Stimulated activated CD8-positive, alpha-beta memory T cell treated with anti-CD3 and anti-CD28 coated beads, Interleukin-7, amount 100 ng/mL, for 48 hours (primary cell): ENCODE measurements around the gene PADI1.

Experiments used
- DNase-seq, 2 donors: peaks; one replicate each; pipeline ENCODE4 v3.0.0-alpha.2; 2020; ENCODE audit warnings: low read depth in 1 of 2; ENCODE audit errors: extremely low read depth in 1 of 2

Gene PADI1

DNA sequence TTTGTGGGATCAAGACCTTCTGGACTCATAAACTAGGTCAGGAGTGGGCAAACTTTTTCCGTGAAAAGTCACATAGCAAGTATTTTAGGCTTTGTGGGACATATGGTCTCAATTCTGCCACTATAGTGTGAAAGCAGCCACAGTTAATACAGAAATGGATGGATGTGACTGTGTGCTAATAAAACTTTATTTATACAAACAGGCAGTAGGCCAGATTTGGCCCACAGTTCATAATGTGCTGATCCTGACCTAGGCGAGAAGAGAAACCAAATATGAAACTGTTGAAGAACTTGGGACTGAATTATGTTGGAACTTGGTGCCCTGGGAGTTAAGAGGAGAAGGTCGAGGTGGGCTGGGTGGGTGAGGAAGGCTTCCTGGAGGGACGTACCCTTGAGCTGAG lies 61.0 kb downstream of the PADI1 start:
- no peak for DNase-seq

DNA sequence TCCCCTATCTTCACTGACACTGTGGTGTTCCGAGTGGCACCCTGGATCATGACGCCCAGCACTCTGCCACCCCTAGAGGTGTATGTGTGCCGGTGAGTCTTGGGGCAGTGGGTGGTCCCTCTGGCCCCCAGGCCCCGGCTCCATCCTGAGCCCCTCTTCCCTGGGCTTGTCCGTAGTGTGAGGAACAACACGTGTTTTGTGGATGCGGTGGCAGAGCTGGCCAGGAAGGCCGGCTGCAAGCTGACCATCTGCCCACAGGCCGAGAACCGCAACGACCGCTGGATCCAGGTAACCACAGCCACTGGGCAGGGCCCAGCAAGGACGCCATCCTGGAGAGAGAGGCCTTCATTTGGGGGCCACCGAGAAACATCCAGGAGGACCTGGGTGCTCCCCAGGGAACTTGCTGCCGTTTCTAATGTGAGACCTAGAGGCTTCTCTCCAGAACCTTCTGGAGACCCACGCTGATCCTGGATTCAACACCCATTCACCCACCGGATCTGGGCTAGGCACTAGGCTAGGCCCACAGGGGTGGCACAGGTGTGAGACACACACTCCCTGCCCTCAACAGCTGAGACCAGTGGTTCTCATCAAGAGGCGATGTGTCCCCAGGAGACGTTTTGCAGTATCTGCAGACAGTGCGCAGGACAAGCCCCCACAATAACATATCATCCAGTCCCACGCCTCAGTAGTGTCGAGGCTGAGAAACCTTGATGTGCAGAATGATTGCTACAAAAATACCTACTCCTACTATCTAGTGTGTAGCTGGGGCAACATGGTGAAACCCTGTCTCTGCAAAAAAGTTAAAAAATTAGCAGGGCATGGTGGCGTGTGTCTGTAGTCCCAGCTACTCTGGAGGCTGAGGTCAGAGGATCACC lies 66.2 kb downstream of the PADI1 start:
- DNase-seq, result no peak

DNA sequence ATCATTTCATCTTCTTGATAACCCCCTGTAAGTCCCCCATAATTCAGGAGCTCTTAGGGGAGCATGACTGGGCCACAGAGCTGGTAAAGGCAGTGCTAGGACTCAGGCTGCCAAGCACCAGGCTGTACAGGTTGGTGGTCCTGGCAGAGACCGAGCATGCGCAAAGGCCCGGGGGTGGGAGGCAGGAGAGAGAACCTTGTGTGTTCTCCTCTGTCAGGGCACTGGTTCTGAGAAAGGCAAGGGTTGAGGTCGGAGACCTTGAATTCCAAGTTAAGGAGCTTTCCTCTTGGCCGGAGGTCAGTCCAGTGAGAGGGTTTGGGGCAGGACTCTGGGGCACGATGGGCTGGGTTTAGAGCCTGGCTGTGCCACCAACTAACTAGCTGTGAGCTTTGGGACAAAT lies 67.1 kb downstream of the PADI1 start:
- DNase-seq, result no peak

DNA sequence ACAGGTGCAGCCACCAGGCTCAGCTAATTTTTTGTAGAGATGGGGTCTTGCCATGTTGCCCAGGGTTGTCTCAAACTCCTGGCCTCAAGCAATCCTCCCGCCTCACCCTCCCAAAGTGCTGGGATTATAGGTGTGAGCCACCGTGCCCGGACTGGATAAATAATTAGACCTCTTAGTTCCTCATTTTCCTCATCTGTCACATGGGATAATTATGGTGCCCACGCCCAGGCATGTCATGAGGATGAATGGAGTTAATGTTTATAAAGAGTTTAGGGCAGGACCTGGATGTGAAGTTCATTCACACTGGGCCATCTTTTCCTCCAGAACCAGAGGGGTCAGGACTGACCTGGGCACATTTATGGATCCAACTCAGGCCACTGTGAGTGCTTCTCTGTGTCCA lies 67.7 kb downstream of the PADI1 start:
- DNase-seq, result no peak

DNA sequence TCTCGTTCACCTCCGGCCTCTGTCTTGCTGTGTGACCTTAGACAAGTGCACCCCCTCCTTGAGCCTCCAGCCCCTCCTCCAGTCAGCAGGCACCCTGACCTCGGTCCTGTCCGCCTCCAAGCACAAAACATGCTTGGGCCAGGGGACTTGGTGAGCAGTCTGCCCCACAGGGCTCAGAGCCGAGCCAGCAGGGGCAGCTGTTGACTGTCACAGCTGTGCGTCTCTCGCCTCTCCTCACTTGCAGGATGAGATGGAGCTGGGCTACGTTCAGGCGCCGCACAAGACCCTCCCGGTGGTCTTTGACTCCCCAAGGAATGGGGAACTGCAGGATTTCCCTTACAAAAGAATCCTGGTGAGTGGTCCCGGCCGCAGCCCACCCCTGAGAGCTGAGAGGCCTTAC lies 68.2 kb downstream of the PADI1 start:
- no peak for DNase-seq

DNA sequence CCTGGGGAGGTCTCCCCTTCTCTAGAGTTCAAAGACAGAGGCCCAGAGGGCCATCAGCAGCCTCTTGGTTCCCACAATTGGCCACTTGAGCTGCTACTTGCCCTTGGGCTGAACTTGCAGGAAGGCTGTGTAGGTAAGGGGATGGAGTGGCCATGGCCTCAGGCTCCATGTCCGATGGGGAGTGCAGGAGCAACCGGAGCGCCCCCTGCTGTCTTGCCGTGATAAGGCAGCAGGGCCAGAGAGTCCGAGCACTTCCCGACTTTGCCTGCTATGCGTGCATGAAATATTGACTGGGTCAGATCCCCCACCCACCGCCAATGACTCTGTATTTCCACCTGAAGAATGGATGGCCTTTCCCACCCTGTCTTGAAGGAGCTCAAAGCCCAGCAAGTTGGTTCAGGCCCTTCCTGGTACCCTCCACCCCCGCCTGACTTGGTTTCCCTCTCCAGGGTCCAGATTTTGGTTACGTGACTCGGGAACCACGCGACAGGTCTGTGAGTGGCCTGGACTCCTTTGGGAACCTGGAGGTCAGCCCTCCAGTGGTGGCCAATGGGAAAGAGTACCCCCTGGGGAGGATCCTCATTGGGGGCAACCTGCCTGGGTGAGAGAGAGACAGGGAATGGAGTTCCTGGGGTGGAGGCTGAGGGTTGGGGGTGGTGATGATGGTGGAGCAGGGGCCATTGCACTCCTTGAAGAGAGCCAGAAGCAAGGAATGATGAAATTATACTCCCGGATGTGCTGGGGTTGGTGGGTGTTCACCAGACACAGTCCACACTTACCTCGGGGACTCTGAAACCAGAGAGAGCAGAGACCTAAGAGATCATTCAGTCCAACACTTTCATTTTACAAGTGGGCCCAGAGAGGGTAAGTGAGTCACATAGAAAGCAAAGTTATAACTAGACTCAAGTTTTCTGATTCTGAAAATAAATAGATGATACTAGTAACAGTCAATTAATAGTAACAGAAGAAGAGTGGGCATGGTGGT lies 69.5 kb downstream of the PADI1 start:
- peak; percentile 13 to 14 for DNase-seq

DNA sequence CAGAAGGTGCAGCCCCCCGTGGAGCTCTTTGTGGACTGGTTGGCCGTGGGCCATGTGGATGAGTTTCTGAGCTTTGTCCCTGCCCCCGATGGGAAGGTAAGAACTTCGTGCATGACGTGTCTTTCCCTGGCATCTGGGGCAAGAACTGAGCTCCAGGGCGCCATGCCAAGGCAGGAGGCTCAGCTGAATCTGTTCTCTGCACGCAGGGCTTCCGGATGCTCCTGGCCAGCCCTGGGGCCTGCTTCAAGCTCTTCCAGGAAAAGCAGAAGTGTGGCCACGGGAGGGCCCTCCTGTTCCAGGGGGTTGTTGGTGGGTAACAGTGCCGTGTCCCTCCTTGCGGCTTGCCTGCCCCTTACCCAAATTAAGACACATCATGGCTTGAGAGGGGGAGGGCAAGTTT lies 71.6 kb downstream of the PADI1 start:
- no peak for DNase-seq

DNA sequence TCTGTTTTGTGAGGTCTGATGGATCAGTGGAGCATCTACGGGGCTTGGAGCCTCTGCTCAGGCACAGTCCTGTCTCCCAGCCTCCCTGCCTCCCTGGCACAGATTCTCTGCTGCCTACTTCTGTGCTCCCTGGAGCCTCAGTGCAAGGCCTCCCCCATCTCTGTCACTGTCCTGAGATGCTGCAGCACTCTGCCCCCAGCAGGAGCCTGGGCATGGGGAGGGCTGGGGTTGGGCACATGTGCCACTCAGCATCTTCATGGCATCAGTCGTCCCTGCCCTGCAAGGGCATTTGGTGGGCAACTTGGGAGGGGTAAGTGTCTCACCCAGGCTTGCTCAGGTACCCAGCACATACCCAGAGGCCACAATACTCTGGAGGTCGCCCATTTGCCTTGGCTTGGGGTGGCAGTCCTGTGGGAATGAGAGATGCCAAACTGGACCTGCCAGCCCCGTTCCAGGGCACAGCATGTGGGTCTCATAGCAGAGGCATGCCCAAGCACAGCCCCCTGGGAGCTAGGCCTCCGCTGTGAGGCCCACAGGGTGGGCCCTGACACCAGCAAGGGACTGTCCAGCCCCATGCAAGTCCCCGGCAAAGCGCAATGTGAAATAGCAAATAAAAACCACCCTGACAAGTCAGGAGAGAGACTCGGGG lies 72.7 kb downstream of the PADI1 start:
- DNase-seq, result no peak

DNA sequence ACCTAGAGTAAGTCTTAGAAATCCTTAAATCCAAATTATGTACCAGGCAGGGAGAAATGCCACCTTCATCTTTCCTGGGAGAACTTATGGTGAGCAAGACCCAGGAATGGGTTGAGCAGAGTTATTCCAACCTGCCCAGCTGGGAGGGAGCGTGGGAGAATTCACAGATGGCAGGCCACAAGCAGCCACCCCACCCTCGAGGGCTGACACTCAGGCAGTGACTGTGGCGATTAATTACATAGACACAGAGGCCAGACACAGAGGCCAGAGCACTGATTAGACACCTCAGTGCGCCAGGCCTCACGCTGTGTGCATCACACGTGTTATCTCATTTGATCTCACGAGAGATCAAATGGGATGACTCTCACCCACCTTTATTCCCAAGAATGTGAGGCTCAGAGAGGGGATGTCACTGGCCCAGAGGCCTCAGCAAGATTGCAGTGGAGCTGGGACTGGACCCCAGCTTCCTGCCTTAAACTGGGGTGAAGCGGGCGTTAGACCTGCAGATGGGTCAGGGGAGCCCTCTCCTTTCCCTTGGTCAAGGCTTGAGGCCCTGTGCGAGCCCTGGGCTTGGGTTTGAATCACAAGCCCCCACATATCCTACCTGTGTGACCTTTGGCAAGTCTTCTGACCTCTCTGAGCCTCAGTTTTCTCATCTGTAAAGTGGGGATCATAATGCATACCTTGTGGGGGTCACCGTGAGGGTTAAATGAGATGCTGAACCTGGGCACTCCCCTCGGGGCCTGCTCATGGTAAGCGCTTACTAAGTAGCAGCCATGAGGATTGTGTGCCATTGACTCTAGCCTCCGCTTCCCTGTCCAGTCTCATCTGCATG lies 74.3 kb downstream of the PADI1 start:
- DNase-seq, result no peak

DNA sequence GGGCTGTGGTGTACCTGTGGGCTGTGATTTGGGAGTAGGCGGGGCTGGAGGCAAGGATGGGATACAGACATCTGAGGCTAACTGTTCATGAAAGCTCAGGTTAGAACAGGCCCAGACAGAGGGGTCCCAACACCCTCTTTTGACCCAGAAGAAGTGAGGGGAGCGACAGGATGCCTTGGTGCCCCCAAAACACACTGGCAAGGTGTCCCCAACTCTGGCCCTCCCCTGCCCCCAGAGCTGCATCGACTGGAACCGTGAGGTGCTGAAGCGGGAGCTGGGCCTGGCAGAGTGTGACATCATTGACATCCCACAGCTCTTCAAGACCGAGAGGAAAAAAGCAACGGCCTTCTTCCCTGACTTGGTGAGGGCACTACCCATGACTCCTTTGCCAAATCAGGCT lies 75.5 kb downstream of the PADI1 start:
- no peak for DNase-seq

DNA sequence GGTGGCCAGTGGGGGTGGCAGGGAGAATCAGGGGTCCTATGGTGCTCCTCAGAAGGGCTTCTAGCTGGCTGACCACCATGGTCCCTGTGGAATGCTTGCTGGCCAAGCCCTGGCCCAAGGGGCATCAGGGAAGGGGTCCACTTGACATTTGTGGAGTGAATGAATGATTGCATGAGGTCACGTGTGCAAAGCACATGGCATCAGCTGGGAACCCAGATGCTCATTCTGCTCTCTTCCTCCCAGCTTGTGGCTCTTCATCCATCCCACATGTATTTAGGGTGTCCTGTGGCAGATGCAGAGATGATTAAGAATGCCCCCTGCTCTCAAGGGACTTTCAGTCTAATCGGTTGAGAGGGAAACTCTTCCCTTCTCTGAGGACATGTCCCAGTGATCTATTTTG lies 76.0 kb downstream of the PADI1 start:
- no peak for DNase-seq

DNA sequence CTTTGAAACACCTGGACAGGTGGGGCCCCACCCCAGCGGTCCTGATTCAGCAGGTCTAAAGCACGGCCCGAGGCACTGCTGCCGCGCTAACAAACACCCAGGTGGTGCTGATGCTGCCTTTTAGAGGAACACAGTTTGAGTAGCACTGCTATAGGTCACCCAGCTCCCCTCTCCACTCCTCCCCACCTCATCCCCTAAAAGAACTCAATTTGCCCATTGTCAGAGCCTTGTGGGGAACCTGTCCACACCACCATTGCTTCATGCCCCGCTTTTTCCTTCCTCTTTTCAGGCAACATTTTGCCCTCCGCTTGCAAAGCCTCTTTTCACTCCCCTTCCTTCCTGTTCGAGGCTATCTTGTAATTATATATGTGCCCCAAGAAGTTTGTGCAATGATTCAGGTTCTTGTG lies 76.8 kb downstream of the PADI1 start:
- no peak for DNase-seq

DNA sequence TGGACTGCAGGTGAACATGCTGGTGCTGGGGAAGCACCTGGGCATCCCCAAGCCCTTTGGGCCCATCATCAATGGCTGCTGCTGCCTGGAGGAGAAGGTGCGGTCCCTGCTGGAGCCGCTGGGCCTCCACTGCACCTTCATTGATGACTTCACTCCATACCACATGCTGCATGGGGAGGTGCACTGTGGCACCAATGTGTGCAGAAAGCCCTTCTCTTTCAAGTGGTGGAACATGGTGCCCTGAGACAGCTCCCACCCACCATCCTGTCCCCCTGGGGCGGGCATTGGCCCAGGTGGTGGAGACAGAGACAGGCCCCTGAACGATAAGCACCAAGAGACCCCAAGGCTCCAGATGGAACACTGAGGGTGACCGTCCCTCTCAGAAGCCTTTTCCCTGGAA lies 77.9 kb downstream of the PADI1 start:
- no peak for DNase-seq

DNA sequence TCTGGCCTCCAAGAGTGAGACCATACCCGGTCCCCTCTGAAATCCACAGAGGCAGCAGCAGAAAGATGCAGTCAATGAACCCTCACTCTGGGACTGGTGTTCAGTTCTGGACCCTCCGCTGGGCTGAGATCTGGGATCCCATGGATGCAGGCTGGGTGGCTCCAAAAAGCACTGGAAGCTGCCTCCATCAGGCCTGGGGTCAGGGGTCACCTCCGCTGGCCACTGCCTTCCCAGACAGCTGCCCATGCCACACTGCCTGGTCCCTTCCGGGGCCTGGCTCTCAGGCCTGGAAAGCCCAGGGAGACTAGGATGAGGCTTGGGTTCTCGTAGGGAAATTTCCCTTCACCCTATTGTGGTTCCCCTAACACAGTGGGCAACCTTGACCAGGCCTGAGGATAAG lies 81.7 kb downstream of the PADI1 start:
- DNase-seq, result no peak

DNA sequence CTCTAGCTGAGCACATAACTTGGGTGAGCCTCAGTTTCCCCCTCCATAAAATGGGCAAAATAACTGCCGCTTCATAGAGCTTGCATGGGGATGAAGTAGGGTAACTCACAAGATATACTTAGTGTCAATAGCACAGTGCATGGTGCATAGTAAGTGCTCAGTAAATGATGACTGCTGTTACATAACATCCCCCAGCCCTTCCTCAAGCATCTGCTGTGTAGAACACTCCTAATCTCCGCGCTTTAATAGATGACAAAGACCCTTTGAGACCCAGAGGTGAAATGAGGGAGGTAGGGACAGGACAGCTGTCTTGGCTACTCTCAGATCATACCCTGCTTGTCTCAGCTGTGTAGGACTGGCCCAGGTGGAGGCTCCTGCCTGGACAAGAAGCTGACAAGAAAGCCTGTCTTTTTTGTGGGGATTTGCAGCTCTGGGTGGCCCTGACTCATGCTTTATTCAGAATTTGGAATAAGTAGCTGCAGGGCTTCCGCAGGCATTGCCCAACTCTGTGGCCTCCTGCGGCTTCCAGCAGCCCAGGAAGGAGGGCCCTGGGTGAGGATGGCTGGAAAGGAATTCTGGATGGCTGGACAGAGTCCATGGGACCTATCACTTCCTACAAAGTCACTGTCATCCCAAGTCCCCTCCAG lies 82.3 kb downstream of the PADI1 start:
- no peak for DNase-seq

DNA sequence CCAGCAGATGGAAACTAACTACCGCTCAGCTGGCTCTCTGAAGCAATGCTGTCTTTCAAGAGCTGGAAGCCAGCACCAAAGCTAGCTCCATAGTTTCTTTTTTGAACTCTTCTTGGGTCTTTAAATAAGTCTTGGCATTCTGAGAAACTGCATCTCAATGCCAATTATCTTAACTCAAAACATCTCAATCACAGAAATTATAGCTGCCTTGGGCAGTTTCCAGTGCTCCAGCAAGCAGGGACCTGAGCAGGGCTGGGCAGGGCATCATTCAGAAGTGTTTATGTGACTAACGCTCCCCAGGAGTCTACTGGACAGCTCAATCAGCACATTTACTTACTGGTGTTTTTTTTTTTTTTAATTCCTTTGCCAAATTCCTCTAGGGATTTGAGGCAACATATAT lies 84.8 kb downstream of the PADI1 start:
- DNase-seq, result no peak

DNA sequence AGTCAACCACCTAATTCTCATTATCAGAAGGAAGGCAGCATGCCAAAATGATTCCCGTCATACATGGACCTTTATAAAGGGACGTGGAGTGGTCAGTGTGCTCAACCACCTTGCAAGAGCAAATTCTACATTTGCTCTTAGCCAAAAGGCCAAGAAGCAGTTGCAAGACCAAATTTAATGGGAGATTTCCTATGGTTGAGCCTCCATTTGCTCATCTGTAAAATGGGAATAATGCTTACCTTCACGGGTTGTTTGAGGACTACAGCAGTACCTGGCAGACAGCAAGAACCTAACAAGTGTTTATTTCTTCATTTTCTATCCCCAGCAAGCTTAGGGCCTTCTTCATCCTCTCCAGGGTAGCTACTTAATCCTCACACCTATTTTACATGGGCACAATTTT lies 85.6 kb downstream of the PADI1 start:
- DNase-seq, result no peak

DNA sequence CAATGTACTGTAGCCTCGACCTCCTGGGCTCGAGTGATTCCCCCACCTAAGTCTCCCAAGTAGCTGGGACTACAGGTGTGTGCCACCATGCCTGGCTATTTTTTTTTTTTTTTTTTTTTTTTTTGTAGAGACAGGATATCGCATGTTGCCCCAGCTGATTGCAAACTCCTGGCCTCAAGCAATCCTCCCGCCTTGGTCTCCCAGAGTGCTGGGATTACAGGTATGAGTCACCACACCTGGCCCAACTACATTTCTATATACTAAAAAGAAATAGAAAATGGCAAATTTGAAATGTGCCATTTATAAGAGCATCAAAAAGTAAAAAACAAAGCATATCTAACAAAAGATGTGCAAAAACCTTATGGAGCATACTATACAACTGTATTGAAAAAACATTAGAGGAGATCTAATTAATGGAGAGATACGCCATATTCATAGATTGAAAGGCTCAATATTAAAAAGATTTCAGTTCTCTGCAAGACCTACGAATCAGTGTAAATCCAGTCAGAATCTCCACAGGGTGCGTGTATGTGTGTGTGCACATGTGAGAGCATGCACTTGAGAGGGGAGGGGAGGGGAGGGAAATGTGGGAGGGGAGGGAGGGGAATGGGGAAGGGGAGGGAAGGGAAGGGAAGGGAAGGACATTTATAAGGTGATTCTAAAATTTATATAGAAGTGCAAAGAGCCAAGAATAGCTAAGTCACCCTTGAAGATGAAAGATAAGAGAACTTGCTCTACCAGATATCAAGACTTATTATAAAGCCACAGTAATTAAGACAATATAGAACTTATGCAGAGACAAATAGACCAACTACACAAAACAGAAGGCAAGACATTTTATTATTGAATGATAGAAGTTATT lies 87.6 kb downstream of the PADI1 start:
- no peak for DNase-seq
